ENCODE measurements around the gene CCDC191.

DNA sequence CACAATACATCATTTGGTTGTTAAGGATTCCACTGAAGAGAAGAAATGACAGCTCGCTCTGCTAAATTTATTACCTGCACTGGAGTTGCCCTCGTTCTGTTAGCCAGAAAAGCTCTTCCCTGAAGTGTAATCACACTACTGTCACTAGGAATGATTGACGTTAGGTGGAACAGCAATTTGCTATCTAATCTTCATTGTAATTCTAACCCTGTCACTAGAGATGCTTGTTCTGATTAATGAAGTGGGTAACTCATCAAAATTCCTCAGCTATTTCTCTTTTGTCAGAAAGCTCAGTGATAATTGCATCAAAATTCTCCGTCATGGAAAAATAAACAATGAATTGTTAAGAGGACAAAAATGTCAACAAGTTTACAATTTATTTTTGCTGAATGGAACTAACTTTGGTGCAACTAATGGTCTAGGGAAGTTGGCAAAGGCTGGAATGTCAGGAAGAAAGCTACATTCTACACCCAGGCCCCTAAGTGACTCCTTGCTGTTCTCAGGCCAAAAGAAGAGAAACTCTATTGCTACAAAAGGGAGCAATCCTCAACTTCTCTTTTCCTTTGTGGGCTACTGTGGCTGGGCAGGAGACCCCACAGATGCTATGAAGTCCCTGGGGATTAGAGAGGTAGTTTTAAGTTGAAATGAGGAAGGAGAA is 34.1 kb downstream of the CCDC191 start:
- TF ChIP-seq, protein P1, sequence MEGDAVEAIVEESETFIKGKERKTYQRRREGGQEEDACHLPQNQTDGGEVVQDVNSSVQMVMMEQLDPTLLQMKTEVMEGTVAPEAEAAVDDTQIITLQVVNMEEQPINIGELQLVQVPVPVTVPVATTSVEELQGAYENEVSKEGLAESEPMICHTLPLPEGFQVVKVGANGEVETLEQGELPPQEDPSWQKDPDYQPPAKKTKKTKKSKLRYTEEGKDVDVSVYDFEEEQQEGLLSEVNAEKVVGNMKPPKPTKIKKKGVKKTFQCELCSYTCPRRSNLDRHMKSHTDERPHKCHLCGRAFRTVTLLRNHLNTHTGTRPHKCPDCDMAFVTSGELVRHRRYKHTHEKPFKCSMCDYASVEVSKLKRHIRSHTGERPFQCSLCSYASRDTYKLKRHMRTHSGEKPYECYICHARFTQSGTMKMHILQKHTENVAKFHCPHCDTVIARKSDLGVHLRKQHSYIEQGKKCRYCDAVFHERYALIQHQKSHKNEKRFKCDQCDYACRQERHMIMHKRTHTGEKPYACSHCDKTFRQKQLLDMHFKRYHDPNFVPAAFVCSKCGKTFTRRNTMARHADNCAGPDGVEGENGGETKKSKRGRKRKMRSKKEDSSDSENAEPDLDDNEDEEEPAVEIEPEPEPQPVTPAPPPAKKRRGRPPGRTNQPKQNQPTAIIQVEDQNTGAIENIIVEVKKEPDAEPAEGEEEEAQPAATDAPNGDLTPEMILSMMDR (IDR thresholded peaks at IDR 0.05) = no peak
- no peak for TF ChIP-seq POLR2A (IDR thresholded peaks at IDR 0.05)

All from esophagus squamous epithelium (tissue), 4 donors.